ENCODE measurements around the gene NAA60. TPM values are rescaled to one million over a fixed set of nuclear protein-coding genes. Genes with fewer than 3 reads are reported as not detected.

Gene NAA60
- total and polyA plus RNA-seq, 2 experiments from 2014 or later, result 32.4 to 36.5 TPM

DNA sequence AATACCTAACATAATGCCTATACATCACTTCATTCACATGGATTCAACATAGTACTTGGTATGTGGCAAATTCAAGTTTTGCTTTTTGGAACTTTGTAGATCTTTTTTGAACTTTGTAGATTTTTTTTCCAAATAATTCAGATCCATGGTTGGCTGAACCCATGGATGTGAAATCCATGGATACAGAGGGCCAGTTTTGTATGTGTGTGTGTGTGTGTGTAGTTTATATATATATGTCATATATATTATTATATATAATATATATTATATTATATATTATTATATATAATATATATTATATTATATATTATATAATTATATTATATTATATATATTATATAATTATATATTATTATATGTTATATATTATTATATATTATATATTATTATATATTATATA is 85.7 kb downstream of the NAA60 start (continued):
- no peak for TF ChIP-seq REST (IDR thresholded peaks at IDR 0.05; ENCODE audit: unreplicated experiment)
- no peak for TF ChIP-seq STAT1 (IDR thresholded peaks at IDR 0.05; ENCODE audit: unreplicated experiment)
- TF ChIP-seq EZH2phosphoT487 (IDR thresholded peaks at IDR 0.05; ENCODE audit: unreplicated experiment), result no peak
- TF ChIP-seq JUNB (IDR thresholded peaks at IDR 0.05; ENCODE audit: unreplicated experiment), result no peak
- no peak for TF ChIP-seq NANOG (IDR thresholded peaks at IDR 0.05; ENCODE audit: borderline replicate concordance)

GRCh38 chr16:3530371-3530914 is 87.0 kb downstream of the NAA60 start:
- no peak overlapping the region for H3K4me3 Mint-ChIP-seq
- 0 out of 2 replicates have a peak overlapping the region, but pooled peaks have one; percentile 14 for H3K27ac ChIP-seq (ENCODE audit: low read depth)
- no peak overlapping the region for H3K27ac Mint-ChIP-seq
- H3K4me2 ChIP-seq, result no peak overlapping the region
- peaks cover 3% of the 10 kb centered on the region; the same call in 1 of the 2 replicates for H3K9me2 ChIP-seq (ENCODE audit: insufficient read depth)
- no peak overlapping the region for H2AFZ ChIP-seq
- H3F3A ChIP-seq (replicated peaks; ENCODE audit: low read depth), result no peaks in the 10 kb centered on the region; the same call in 1 of the 2 replicates
- no peaks in the 10 kb centered on the region for H3K36me3 ChIP-seq (ENCODE audit: insufficient read depth)
- peaks cover 51% of the 10 kb centered on the region for H3K36me3 Mint-ChIP-seq (ENCODE audit: low read depth)
- H3K27me3 ChIP-seq (ENCODE audit: insufficient read depth), result no peaks in the 10 kb centered on the region
- DNase-seq (ENCODE audit: low spot score) (no peak), ATAC-seq (no peak)
- H3K79me2 ChIP-seq (replicated peaks; ENCODE audit: insufficient read depth), result no peaks in the 10 kb centered on the region
- no peaks in the 10 kb centered on the region for H3K4me1 ChIP-seq (ENCODE audit: insufficient read depth)
- no peak overlapping the region for H3K4me3 ChIP-seq
- peaks cover 5% of the 10 kb centered on the region for H3K27me3 Mint-ChIP-seq (ENCODE audit: insufficient read depth, low read depth, poor library complexity)
- peaks cover 14% of the 10 kb centered on the region for H3K9me3 Mint-ChIP-seq
- no peaks in the 10 kb centered on the region for H3K4me1 Mint-ChIP-seq
- no peaks in the 10 kb centered on the region; the same call in 1 of the 2 replicates for H4K20me1 ChIP-seq (replicated peaks; ENCODE audit: insufficient read depth)
- TF ChIP-seq POLR2AphosphoS5 (IDR thresholded peaks at IDR 0.05; ENCODE audit: low read depth), result no peak
- TF ChIP-seq, protein P1, sequence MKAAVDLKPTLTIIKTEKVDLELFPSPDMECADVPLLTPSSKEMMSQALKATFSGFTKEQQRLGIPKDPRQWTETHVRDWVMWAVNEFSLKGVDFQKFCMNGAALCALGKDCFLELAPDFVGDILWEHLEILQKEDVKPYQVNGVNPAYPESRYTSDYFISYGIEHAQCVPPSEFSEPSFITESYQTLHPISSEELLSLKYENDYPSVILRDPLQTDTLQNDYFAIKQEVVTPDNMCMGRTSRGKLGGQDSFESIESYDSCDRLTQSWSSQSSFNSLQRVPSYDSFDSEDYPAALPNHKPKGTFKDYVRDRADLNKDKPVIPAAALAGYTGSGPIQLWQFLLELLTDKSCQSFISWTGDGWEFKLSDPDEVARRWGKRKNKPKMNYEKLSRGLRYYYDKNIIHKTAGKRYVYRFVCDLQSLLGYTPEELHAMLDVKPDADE (IDR thresholded peaks at IDR 0.05), result no peak
- no peak for TF ChIP-seq ZNF114 (CRISPR knock-in tag; IDR thresholded peaks at IDR 0.05)
- TF ChIP-seq CREB1 (CRISPR knock-in tag; IDR thresholded peaks at IDR 0.05; ENCODE audit: low read depth), result no peak
- TF ChIP-seq, protein P2, sequence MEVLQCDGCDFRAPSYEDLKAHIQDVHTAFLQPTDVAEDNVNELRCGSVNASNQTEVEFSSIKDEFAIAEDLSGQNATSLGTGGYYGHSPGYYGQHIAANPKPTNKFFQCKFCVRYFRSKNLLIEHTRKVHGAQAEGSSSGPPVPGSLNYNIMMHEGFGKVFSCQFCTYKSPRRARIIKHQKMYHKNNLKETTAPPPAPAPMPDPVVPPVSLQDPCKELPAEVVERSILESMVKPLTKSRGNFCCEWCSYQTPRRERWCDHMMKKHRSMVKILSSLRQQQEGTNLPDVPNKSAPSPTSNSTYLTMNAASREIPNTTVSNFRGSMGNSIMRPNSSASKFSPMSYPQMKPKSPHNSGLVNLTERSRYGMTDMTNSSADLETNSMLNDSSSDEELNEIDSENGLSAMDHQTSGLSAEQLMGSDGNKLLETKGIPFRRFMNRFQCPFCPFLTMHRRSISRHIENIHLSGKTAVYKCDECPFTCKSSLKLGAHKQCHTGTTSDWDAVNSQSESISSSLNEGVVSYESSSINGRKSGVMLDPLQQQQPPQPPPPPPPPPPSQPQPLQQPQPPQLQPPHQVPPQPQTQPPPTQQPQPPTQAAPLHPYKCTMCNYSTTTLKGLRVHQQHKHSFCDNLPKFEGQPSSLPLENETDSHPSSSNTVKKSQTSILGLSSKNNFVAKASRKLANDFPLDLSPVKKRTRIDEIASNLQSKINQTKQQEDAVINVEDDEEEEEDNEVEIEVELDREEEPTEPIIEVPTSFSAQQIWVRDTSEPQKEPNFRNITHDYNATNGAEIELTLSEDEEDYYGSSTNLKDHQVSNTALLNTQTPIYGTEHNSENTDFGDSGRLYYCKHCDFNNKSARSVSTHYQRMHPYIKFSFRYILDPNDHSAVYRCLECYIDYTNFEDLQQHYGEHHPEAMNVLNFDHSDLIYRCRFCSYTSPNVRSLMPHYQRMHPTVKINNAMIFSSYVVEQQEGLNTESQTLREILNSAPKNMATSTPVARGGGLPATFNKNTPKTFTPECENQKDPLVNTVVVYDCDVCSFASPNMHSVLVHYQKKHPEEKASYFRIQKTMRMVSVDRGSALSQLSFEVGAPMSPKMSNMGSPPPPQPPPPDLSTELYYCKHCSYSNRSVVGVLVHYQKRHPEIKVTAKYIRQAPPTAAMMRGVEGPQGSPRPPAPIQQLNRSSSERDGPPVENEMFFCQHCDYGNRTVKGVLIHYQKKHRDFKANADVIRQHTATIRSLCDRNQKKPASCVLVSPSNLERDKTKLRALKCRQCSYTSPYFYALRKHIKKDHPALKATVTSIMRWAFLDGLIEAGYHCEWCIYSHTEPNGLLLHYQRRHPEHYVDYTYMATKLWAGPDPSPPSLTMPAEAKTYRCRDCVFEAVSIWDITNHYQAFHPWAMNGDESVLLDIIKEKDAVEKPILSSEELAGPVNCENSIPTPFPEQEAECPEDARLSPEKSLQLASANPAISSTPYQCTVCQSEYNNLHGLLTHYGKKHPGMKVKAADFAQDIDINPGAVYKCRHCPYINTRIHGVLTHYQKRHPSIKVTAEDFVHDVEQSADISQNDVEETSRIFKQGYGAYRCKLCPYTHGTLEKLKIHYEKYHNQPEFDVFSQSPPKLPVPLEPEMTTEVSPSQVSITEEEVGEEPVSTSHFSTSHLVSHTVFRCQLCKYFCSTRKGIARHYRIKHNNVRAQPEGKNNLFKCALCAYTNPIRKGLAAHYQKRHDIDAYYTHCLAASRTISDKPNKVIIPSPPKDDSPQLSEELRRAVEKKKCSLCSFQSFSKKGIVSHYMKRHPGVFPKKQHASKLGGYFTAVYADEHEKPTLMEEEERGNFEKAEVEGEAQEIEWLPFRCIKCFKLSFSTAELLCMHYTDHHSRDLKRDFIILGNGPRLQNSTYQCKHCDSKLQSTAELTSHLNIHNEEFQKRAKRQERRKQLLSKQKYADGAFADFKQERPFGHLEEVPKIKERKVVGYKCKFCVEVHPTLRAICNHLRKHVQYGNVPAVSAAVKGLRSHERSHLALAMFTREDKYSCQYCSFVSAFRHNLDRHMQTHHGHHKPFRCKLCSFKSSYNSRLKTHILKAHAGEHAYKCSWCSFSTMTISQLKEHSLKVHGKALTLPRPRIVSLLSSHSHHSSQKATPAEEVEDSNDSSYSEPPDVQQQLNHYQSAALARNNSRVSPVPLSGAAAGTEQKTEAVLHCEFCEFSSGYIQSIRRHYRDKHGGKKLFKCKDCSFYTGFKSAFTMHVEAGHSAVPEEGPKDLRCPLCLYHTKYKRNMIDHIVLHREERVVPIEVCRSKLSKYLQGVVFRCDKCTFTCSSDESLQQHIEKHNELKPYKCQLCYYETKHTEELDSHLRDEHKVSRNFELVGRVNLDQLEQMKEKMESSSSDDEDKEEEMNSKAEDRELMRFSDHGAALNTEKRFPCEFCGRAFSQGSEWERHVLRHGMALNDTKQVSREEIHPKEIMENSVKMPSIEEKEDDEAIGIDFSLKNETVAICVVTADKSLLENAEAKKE (CRISPR knock-in tag; IDR thresholded peaks at IDR 0.05), result no peak
- no peak for TF ChIP-seq NANOG (IDR thresholded peaks at IDR 0.05; ENCODE audit: borderline replicate concordance)
- TF ChIP-seq REST (IDR thresholded peaks at IDR 0.05; ENCODE audit: unreplicated experiment), result no peak
- TF ChIP-seq ZNF331 (CRISPR knock-in tag; IDR thresholded peaks at IDR 0.05; ENCODE audit: low read depth), result no peak

Data from GM23338 (cell line).